ENCODE measurements around the gene NXN. TPM values are rescaled to one million over a fixed set of nuclear protein-coding genes. Genes with fewer than 3 reads are reported as not detected.

The NXN gene
- polyA plus RNA-seq, 1 of the 3 experiments (the other 2 are of a cell fraction): 23.9 TPM

- peak; percentile 51; the same call in 1 of the 2 replicates for TF ChIP-seq REST (IDR thresholded peaks at IDR 0.05; ENCODE audit: low read depth, low read length)
- no peak for TF ChIP-seq FOXM1 (IDR thresholded peaks at IDR 0.05; ENCODE audit: low read depth)
- no peak for TF ChIP-seq EZH2phosphoT487 (IDR thresholded peaks at IDR 0.05; ENCODE audit: borderline replicate concordance, low read depth)
- peak; percentile 94 for TF ChIP-seq NFIC (IDR thresholded peaks at IDR 0.05; ENCODE audit: borderline replicate concordance)
- TF ChIP-seq TAF1 (IDR thresholded peaks at IDR 0.05; ENCODE audit: borderline replicate concordance, low read depth, low read length): no peak
- TF ChIP-seq NRF1 (IDR thresholded peaks at IDR 0.05; ENCODE audit: low read depth, low read length): no peak
- TF ChIP-seq PBX3 (IDR thresholded peaks at IDR 0.05): peak; percentile 73; the same call in 1 of the 2 replicates
- peak; percentile 80; the same call in 1 of the 2 replicates for TF ChIP-seq TEAD4 (IDR thresholded peaks at IDR 0.05; ENCODE audit: borderline replicate concordance, insufficient read depth)
- no peak for TF ChIP-seq GABPA (IDR thresholded peaks at IDR 0.05; ENCODE audit: low read depth)
- TF ChIP-seq RFX5 (IDR thresholded peaks at IDR 0.05; ENCODE audit: low read length): no peak
- TF ChIP-seq IRF3 (IDR thresholded peaks at IDR 0.05; ENCODE audit: low read depth, low read length): no peak
- no peak for TF ChIP-seq MAX (IDR thresholded peaks at IDR 0.05; ENCODE audit: low read depth)
- TF ChIP-seq MXI1 (IDR thresholded peaks at IDR 0.05; ENCODE audit: low read depth, low read length): no peak
- TF ChIP-seq JUND (IDR thresholded peaks at IDR 0.05): peak; percentile 95
Observed at GRCh38 chr17:933312-934073, 46.1 kb downstream of the NXN start (continued).

GRCh38 chr17:930258-930657 lies 49.3 kb downstream of the NXN start:
- no peak for DNase-seq
- H3K4me3 ChIP-seq (ENCODE audit: low read depth in 2 of 2, low read length in 1 of 2): no peak overlapping the region
- TF ChIP-seq JUND (IDR thresholded peaks at IDR 0.05) (no peak), RFX5 (IDR thresholded peaks at IDR 0.05; ENCODE audit: low read length) (no peak), MAX (IDR thresholded peaks at IDR 0.05; ENCODE audit: low read depth) (no peak), ZBTB33 (IDR thresholded peaks at IDR 0.05; ENCODE audit: borderline replicate concordance, low read depth) (no peak), FOSL2 (IDR thresholded peaks at IDR 0.05; ENCODE audit: borderline replicate concordance, low read depth) (no peak), RAD21 (IDR thresholded peaks at IDR 0.05; ENCODE audit: low read length) (no peak), TCF12 (IDR thresholded peaks at IDR 0.05) (no peak), RXRA (IDR thresholded peaks at IDR 0.05; ENCODE audit: borderline replicate concordance, low read depth) (no peak), GABPA (IDR thresholded peaks at IDR 0.05; ENCODE audit: low read depth) (no peak), TEAD4 (IDR thresholded peaks at IDR 0.05; ENCODE audit: borderline replicate concordance, insufficient read depth) (no peak), PBX3 (IDR thresholded peaks at IDR 0.05) (no peak), EP300 (IDR thresholded peaks at IDR 0.05; ENCODE audit: borderline replicate concordance in 1 of 2, low read depth in 1 of 2, low read length in 1 of 2) (no peak)
- ChIA-PET CTCF (no interaction called here), POLR2A (no interaction called here)
- 51% methylated on average over 9 of the region's 9 CpGs for WGBS (ENCODE audit: low lambda C conversion rate)
- H3K36me3 ChIP-seq (replicated peaks in 1 of 2; ENCODE audit: control insufficient read depth in 1 of 2, insufficient read depth in 2 of 2, low read length in 1 of 2): no peaks in the 10 kb centered on the region
- H3K4me2 ChIP-seq: no peak overlapping the region
- H3K79me2 ChIP-seq (ENCODE audit: insufficient read depth): peaks cover 6% of the 10 kb centered on the region; the same call in 1 of the 2 replicates
- H3K4me1 ChIP-seq (ENCODE audit: control insufficient read depth in 1 of 2, insufficient read depth in 2 of 2, low read depth in 1 of 2, low read length in 1 of 2): peaks cover 6% of the 10 kb centered on the region in 2 experiments; a peak in 3 of 4 replicates
- H3K27ac ChIP-seq (ENCODE audit: low read depth in 2 of 2, low read length in 1 of 2): no peak overlapping the region
- no peaks in the 10 kb centered on the region for H3K9me3 ChIP-seq
- H3K9me2 ChIP-seq: no peaks in the 10 kb centered on the region
- H4K20me1 ChIP-seq (ENCODE audit: insufficient read depth): no peaks in the 10 kb centered on the region
- H3K27me3 ChIP-seq (ENCODE audit: insufficient read depth): peaks cover 26% of the 10 kb centered on the region; the same call in 1 of the 2 replicates
- no peak overlapping the region for H2AFZ ChIP-seq (ENCODE audit: low read depth)
- H3F3A ChIP-seq (replicated peaks; ENCODE audit: insufficient read depth): peaks cover 21% of the 10 kb centered on the region
- H3K9ac ChIP-seq: no peak overlapping the region
